GM23338 (cell line): ENCODE results near the gene CACNA2D1. TPM values are rescaled to one million over a fixed set of nuclear protein-coding genes. Genes with fewer than 3 reads are reported as not detected.

ENCODE experiments used
- ATAC-seq: fragments of 200-7000 bp; cut with Tn5 transposase; 3 replicates; pipeline ENCODE4 v1.9.1; 2020
- DNase-seq: peaks from one replicate; pipeline ENCODE4 v3.0.0-alpha.2; 2015; ENCODE audit warnings: low spot score
- H2AFZ ChIP-seq: fragments of 200-600 bp; sonication (generic); 2 replicates; pipeline ENCODE4 v1.8.0; 2016; ENCODE audit warnings: antibody characterized with exemption, mild to moderate bottlenecking, moderate library complexity
- H3F3A ChIP-seq: fragments of 200-600 bp; sonication (generic); replicated peaks from 2 replicates; pipeline ENCODE4 v1.8.0; 2017; ENCODE audit warnings: antibody characterized with exemption, mixed run types, low read depth
- H3K27ac ChIP-seq: fragments of 200-600 bp; sonication (generic); 2 replicates; pipeline ENCODE4 v1.6.1; 2016; ENCODE audit warnings: low read depth
- H3K27me3 ChIP-seq: fragments of 200-600 bp; sonication (generic); 2 replicates; pipeline ENCODE4 v1.8.0; 2016; ENCODE audit warnings: mild to moderate bottlenecking, mixed run types, moderate library complexity; ENCODE audit not compliant: insufficient read depth
- H3K36me3 ChIP-seq: fragments of 200-600 bp; sonication (generic); 2 replicates; pipeline ENCODE4 v1.8.0; 2016; ENCODE audit warnings: mild to moderate bottlenecking; ENCODE audit not compliant: insufficient read depth
- H3K4me1 ChIP-seq: fragments of 200-600 bp; sonication (generic); 2 replicates; pipeline ENCODE4 v1.8.0; 2016; ENCODE audit warnings: mild to moderate bottlenecking, moderate library complexity; ENCODE audit not compliant: insufficient read depth
- H3K4me2 ChIP-seq: fragments of 200-600 bp; sonication (generic); 2 replicates; pipeline ENCODE4 v1.7.1; 2017; ENCODE audit warnings: mixed run types
- H3K4me3 ChIP-seq: fragments of 200-600 bp; sonication (generic); 2 replicates; pipeline ENCODE4 v1.6.1; 2016; ENCODE audit warnings: mixed run types
- H3K79me2 ChIP-seq: fragments of 200-600 bp; sonication (generic); replicated peaks from 2 replicates; pipeline ENCODE4 v1.8.0; 2017; ENCODE audit warnings: mild to moderate bottlenecking; ENCODE audit not compliant: insufficient read depth
- H3K9me2 ChIP-seq: fragments of 200-600 bp; sonication (generic); 2 replicates; pipeline ENCODE4 v1.8.0; 2017; ENCODE audit not compliant: insufficient read depth
- H4K20me1 ChIP-seq: fragments of 200-600 bp; sonication (generic); replicated peaks from 2 replicates; pipeline ENCODE4 v1.8.0; 2017; ENCODE audit warnings: mild to moderate bottlenecking; ENCODE audit not compliant: insufficient read depth
- H3K27ac Mint-ChIP-seq: 2 replicates; pipeline ENCODE4 v1.8.0; 2020; ENCODE audit warnings: inconsistent platforms, mild to moderate bottlenecking, moderate library complexity, mixed read lengths
- H3K27me3 Mint-ChIP-seq: 3 replicates; pipeline ENCODE4 v1.8.0; 2022; ENCODE audit warnings: low read depth, mild to moderate bottlenecking, moderate library complexity, mixed read lengths, inconsistent platforms; ENCODE audit not compliant: insufficient read depth, poor library complexity
- H3K36me3 Mint-ChIP-seq: 3 replicates; pipeline ENCODE4 v1.8.0; 2021; ENCODE audit warnings: low read depth, mild to moderate bottlenecking, inconsistent platforms, moderate library complexity, mixed read lengths
- H3K4me1 Mint-ChIP-seq: 3 replicates; pipeline ENCODE4 v1.8.0; 2020; ENCODE audit warnings: mild to moderate bottlenecking, inconsistent platforms, mixed read lengths
- H3K4me3 Mint-ChIP-seq: 3 replicates; pipeline ENCODE4 v1.8.0; 2021; ENCODE audit warnings: moderate library complexity, mild to moderate bottlenecking, inconsistent platforms, mixed read lengths
- H3K9me3 Mint-ChIP-seq: 3 replicates; pipeline ENCODE4 v1.8.0; 2020; ENCODE audit warnings: moderate library complexity, mild to moderate bottlenecking, inconsistent platforms, mixed read lengths
- CREB1 ChIP-seq: fragments of 250-450 bp; sonication (Bioruptor Pico); IDR thresholded peaks from 2 replicates; pipeline ENCODE4 v1.5.0; 2020; ENCODE audit warnings: low read depth, mild to moderate bottlenecking, moderate library complexity
- ETS1 ChIP-seq: IDR thresholded peaks from 2 replicates; pipeline ENCODE4 v1.6.1; 2016; ENCODE audit warnings: antibody characterized with exemption
- EZH2 ChIP-seq: fragments of 200-600 bp; sonication (generic); IDR thresholded peaks from one replicate; pipeline ENCODE4 v1.8.0; 2017; ENCODE audit warnings: antibody characterized with exemption, mild to moderate bottlenecking, low read depth; ENCODE audit not compliant: unreplicated experiment
- EZH2phosphoT487 ChIP-seq: fragments of 200-600 bp; sonication (generic); IDR thresholded peaks from one replicate; pipeline ENCODE4 v1.8.1; 2018; ENCODE audit warnings: antibody characterized with exemption; ENCODE audit not compliant: unreplicated experiment
- JUNB ChIP-seq: IDR thresholded peaks from one replicate; pipeline ENCODE4 v1.6.1; 2016; ENCODE audit warnings: antibody characterized with exemption; ENCODE audit not compliant: unreplicated experiment
- NANOG ChIP-seq: IDR thresholded peaks from 2 replicates; pipeline ENCODE4 v1.6.1; 2016; ENCODE audit warnings: antibody characterized with exemption, borderline replicate concordance
- POLR2AphosphoS5 ChIP-seq: IDR thresholded peaks from 2 replicates; pipeline ENCODE4 v1.6.1; 2016; ENCODE audit warnings: antibody characterized with exemption, low read depth
- STAT1 ChIP-seq: IDR thresholded peaks from one replicate; pipeline ENCODE4 v1.6.1; 2016; ENCODE audit warnings: antibody characterized with exemption; ENCODE audit not compliant: unreplicated experiment
- ZNF114 ChIP-seq: fragments of 250-450 bp; sonication (Bioruptor Pico); IDR thresholded peaks from 2 replicates; pipeline ENCODE4 v1.5.0; 2020; ENCODE audit warnings: mild to moderate bottlenecking, moderate library complexity
- polyA plus RNA-seq: library from polyadenylated mRNA; unstranded; fragments of >200 nt; fragmentation: Nextera tagmentation; extraction: Ambion mirVana; gene quantifications from 2 replicates; pipeline ENCODE4 v1.2.1, GENCODE V29; 2016
- total RNA-seq: library from RNA; depleted of rRNA; stranded (reverse); fragments of >200 nt; shearing (Covaris generic); gene quantifications from 2 replicates; pipeline ENCODE4 v1.2.3, GENCODE V29; 2014
- TF ChIP-seq, protein P1 (sequence below), 2 experiments: fragments of 200-600 bp in 1 of 2; sonication (generic) in 1 of 2; conservative IDR thresholded peaks; 2 replicates each; pipeline versions ENCODE4 v1.5.1 to v1.6.1; 2016 to 2017; ENCODE audit warnings: antibody characterized with exemption in 2 of 2, low read depth in 2 of 2, mild to moderate bottlenecking in 2 of 2, moderate library complexity in 1 of 2
- TF ChIP-seq, protein P2 (sequence below): fragments of 250-450 bp; sonication (Bioruptor Pico); IDR thresholded peaks from 2 replicates; pipeline ENCODE4 v1.5.0; 2020; ENCODE audit warnings: mild to moderate bottlenecking, moderate library complexity

Gene CACNA2D1
- total and polyA plus RNA-seq, 2 experiments from 2014 or later = 7.0 to 20.4 TPM

DNA sequence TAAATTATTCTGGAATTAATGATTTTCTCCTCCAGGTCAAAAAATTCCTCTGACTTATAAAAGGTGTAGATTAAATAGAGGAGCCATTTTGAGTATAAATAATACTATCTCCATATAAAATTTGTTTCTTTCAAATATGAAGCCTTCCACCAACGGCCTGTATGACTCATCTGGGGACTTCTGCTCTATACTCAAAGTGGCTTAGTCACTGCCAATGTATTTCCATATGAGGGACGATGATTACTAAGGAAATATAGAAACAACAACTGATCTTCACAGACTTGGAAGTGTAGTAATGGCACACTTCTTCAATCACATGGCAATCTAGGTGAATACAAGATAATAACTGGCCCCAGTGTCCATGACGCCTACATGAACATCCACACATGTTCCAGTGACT lies 338.1 kb downstream of the CACNA2D1 start:
- Mint-ChIP-seq H3K4me1 (peaks cover 18% of the 10 kb centered on the region), H3K4me3 (no peak overlapping the region), H3K27me3 (no peaks in the 10 kb centered on the region), H3K36me3 (no peaks in the 10 kb centered on the region), H3K9me3 (no peaks in the 10 kb centered on the region), H3K27ac (peak overlapping the region; percentile 86; the same call in 1 of the 2 replicates)
- Histone ChIP-seq H3K4me1 (no peaks in the 10 kb centered on the region), H3K9me2 (no peaks in the 10 kb centered on the region), H4K20me1 (no peaks in the 10 kb centered on the region), H3F3A (no peaks in the 10 kb centered on the region), H2AFZ (no peak overlapping the region), H3K36me3 (no peaks in the 10 kb centered on the region), H3K27ac (no peak overlapping the region), H3K4me2 (no peak overlapping the region), H3K4me3 (no peak overlapping the region), H3K79me2 (no peaks in the 10 kb centered on the region), H3K27me3 (no peaks in the 10 kb centered on the region)
- ATAC-seq (no peak), DNase-seq (no peak)
- TF ChIP-seq EZH2 (no peak), NANOG (no peak), ZNF114 (CRISPR knock-in tag) (no peak), ETS1 (no peak), CREB1 (CRISPR knock-in tag) (no peak), POLR2AphosphoS5 (no peak), EZH2phosphoT487 (no peak), JUNB (no peak), STAT1 (no peak)
- TF ChIP-seq, protein P1, sequence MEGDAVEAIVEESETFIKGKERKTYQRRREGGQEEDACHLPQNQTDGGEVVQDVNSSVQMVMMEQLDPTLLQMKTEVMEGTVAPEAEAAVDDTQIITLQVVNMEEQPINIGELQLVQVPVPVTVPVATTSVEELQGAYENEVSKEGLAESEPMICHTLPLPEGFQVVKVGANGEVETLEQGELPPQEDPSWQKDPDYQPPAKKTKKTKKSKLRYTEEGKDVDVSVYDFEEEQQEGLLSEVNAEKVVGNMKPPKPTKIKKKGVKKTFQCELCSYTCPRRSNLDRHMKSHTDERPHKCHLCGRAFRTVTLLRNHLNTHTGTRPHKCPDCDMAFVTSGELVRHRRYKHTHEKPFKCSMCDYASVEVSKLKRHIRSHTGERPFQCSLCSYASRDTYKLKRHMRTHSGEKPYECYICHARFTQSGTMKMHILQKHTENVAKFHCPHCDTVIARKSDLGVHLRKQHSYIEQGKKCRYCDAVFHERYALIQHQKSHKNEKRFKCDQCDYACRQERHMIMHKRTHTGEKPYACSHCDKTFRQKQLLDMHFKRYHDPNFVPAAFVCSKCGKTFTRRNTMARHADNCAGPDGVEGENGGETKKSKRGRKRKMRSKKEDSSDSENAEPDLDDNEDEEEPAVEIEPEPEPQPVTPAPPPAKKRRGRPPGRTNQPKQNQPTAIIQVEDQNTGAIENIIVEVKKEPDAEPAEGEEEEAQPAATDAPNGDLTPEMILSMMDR (conservative IDR thresholded peaks at IDR 0.05; ENCODE audit: low read depth in 2 of 2) = no peak
- TF ChIP-seq, protein P2, sequence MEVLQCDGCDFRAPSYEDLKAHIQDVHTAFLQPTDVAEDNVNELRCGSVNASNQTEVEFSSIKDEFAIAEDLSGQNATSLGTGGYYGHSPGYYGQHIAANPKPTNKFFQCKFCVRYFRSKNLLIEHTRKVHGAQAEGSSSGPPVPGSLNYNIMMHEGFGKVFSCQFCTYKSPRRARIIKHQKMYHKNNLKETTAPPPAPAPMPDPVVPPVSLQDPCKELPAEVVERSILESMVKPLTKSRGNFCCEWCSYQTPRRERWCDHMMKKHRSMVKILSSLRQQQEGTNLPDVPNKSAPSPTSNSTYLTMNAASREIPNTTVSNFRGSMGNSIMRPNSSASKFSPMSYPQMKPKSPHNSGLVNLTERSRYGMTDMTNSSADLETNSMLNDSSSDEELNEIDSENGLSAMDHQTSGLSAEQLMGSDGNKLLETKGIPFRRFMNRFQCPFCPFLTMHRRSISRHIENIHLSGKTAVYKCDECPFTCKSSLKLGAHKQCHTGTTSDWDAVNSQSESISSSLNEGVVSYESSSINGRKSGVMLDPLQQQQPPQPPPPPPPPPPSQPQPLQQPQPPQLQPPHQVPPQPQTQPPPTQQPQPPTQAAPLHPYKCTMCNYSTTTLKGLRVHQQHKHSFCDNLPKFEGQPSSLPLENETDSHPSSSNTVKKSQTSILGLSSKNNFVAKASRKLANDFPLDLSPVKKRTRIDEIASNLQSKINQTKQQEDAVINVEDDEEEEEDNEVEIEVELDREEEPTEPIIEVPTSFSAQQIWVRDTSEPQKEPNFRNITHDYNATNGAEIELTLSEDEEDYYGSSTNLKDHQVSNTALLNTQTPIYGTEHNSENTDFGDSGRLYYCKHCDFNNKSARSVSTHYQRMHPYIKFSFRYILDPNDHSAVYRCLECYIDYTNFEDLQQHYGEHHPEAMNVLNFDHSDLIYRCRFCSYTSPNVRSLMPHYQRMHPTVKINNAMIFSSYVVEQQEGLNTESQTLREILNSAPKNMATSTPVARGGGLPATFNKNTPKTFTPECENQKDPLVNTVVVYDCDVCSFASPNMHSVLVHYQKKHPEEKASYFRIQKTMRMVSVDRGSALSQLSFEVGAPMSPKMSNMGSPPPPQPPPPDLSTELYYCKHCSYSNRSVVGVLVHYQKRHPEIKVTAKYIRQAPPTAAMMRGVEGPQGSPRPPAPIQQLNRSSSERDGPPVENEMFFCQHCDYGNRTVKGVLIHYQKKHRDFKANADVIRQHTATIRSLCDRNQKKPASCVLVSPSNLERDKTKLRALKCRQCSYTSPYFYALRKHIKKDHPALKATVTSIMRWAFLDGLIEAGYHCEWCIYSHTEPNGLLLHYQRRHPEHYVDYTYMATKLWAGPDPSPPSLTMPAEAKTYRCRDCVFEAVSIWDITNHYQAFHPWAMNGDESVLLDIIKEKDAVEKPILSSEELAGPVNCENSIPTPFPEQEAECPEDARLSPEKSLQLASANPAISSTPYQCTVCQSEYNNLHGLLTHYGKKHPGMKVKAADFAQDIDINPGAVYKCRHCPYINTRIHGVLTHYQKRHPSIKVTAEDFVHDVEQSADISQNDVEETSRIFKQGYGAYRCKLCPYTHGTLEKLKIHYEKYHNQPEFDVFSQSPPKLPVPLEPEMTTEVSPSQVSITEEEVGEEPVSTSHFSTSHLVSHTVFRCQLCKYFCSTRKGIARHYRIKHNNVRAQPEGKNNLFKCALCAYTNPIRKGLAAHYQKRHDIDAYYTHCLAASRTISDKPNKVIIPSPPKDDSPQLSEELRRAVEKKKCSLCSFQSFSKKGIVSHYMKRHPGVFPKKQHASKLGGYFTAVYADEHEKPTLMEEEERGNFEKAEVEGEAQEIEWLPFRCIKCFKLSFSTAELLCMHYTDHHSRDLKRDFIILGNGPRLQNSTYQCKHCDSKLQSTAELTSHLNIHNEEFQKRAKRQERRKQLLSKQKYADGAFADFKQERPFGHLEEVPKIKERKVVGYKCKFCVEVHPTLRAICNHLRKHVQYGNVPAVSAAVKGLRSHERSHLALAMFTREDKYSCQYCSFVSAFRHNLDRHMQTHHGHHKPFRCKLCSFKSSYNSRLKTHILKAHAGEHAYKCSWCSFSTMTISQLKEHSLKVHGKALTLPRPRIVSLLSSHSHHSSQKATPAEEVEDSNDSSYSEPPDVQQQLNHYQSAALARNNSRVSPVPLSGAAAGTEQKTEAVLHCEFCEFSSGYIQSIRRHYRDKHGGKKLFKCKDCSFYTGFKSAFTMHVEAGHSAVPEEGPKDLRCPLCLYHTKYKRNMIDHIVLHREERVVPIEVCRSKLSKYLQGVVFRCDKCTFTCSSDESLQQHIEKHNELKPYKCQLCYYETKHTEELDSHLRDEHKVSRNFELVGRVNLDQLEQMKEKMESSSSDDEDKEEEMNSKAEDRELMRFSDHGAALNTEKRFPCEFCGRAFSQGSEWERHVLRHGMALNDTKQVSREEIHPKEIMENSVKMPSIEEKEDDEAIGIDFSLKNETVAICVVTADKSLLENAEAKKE (CRISPR knock-in tag) = no peak
